IMR-90 (cell line): ENCODE measurements around the gene CENPK. TPM values are rescaled to one million over a fixed set of nuclear protein-coding genes. Genes with fewer than 3 reads are reported as not detected.

Source experiments
- ATAC-seq: fragments of 200-7000 bp; cut with Tn5 transposase; 2 replicates; pipeline ENCODE4 v1.9.1; 2020; ENCODE audit warnings: low read depth, mild to moderate bottlenecking, moderate library complexity
- BruUV-seq: library from RNA; stranded (reverse); fragments of 400-500 nt; replicated peaks from 2 replicates; lab custom pipeline; 2021; lab: Mats Ljungman, UMichigan
- CTCF ChIA-PET: fragments of 300-600 bp; formaldehyde crosslinking; extraction: SDS; loops from one replicate; lab custom pipeline; 2021; ENCODE audit warnings: antibody characterized with exemption; lab: Yijun Ruan, JAX
- POLR2A ChIA-PET: fragments of 300-600 bp; sonication (Branson Sonifier 250); formaldehyde crosslinking; loops from one replicate; lab custom pipeline; 2022; ENCODE audit warnings: antibody characterized with exemption; ENCODE audit not compliant: unreplicated experiment; lab: Charles Lee
- DNase-seq: peaks from one replicate; pipeline ENCODE4 v3.0.0; 2013
- H2AFZ ChIP-seq: replicated peaks from 2 replicates; pipeline ENCODE3; 2013; ENCODE audit warnings: low read length, mild to moderate bottlenecking; ENCODE audit not compliant: poor library complexity
- H2AK5ac ChIP-seq: 2 replicates; pipeline ENCODE4 v1.6.1; 2013; ENCODE audit warnings: low read depth, low read length, inconsistent platforms
- H2AK9ac ChIP-seq: replicated peaks from 2 replicates; pipeline ENCODE3; 2013; ENCODE audit warnings: mild to moderate bottlenecking, low read depth, low read length, moderate library complexity; ENCODE audit not compliant: poor library complexity
- H2BK120ac ChIP-seq: 2 replicates; pipeline ENCODE4 v1.6.1; 2013; ENCODE audit warnings: low read depth, low read length, inconsistent platforms
- H2BK15ac ChIP-seq: 3 replicates; pipeline ENCODE4 v1.6.1; 2013; ENCODE audit warnings: low read depth, low read length, inconsistent platforms
- H2BK20ac ChIP-seq: 2 replicates; pipeline ENCODE4 v1.6.1; 2013; ENCODE audit warnings: low read depth, mild to moderate bottlenecking, inconsistent platforms, low read length, moderate library complexity
- H2BK5ac ChIP-seq: 2 replicates; pipeline ENCODE4 v1.6.1; 2013; ENCODE audit warnings: mild to moderate bottlenecking, low read depth, low read length, inconsistent platforms; ENCODE audit not compliant: poor library complexity, severe bottlenecking
- H3K14ac ChIP-seq: replicated peaks from 2 replicates; pipeline ENCODE4 v1.6.1; 2013; ENCODE audit warnings: low read depth, low read length, inconsistent platforms
- H3K18ac ChIP-seq: 2 replicates; pipeline ENCODE4 v1.6.1; 2013; ENCODE audit warnings: low read depth, low read length, control low read depth
- H3K23ac ChIP-seq: 2 replicates; pipeline ENCODE4 v1.6.1; 2013; ENCODE audit warnings: low read depth, low read length, inconsistent platforms
- H3K27ac ChIP-seq: 2 replicates; pipeline ENCODE4 v1.5.1; 2013; ENCODE audit warnings: mild to moderate bottlenecking, control low read depth, low read length; ENCODE audit not compliant: insufficient read depth
- H3K27me3 ChIP-seq: 2 replicates; pipeline ENCODE4 v1.6.1; 2013; ENCODE audit warnings: low read length; ENCODE audit not compliant: control insufficient read depth, insufficient read depth
- H3K36me3 ChIP-seq: 2 replicates; pipeline ENCODE4 v1.6.1; 2013; ENCODE audit warnings: low read length, mixed read lengths; ENCODE audit not compliant: control insufficient read depth, insufficient read depth
- H3K4ac ChIP-seq: 2 replicates; pipeline ENCODE4 v1.6.1; 2013; ENCODE audit warnings: low read depth, low read length, inconsistent platforms
- H3K4me1 ChIP-seq: 2 replicates; pipeline ENCODE4 v1.6.1; 2013; ENCODE audit warnings: low read length, mixed read lengths; ENCODE audit not compliant: control insufficient read depth, insufficient read depth
- H3K4me2 ChIP-seq: 2 replicates; pipeline ENCODE4 v1.6.1; 2013; ENCODE audit warnings: low read depth, mild to moderate bottlenecking, control low read depth, low read length, moderate library complexity
- H3K4me3 ChIP-seq: 2 replicates; pipeline ENCODE4 v1.5.1; 2013; ENCODE audit warnings: low read depth, mild to moderate bottlenecking, control low read depth, low read length, moderate library complexity; ENCODE audit not compliant: insufficient read depth
- H3K56ac ChIP-seq: 2 replicates; pipeline ENCODE4 v1.6.1; 2013; ENCODE audit warnings: low read length, inconsistent platforms; ENCODE audit not compliant: insufficient read depth; ENCODE audit errors: extremely low read depth
- H3K79me1 ChIP-seq, 2 experiments: 2 replicates each; pipeline ENCODE4 v1.6.1; 2013; ENCODE audit warnings: low read length in 2 of 2, inconsistent platforms in 1 of 2, low read depth in 1 of 2
- H3K9ac ChIP-seq: 2 replicates; pipeline ENCODE4 v1.6.1; 2013; ENCODE audit warnings: low read depth, low read length, control low read depth
- H3K9me1 ChIP-seq: 2 replicates; pipeline ENCODE4 v1.6.1; 2013; ENCODE audit warnings: low read length, inconsistent platforms; ENCODE audit not compliant: insufficient read depth
- H3K9me3 ChIP-seq: 2 replicates; pipeline ENCODE4 v1.6.1; 2013; ENCODE audit warnings: low read length; ENCODE audit not compliant: control insufficient read depth, insufficient read depth
- H4K20me1 ChIP-seq: 2 replicates; pipeline ENCODE4 v1.6.1; 2013; ENCODE audit warnings: low read length, inconsistent platforms; ENCODE audit not compliant: insufficient read depth
- H4K5ac ChIP-seq: 2 replicates; pipeline ENCODE4 v1.6.1; 2013; ENCODE audit warnings: mild to moderate bottlenecking, low read depth, low read length, control low read depth
- H4K8ac ChIP-seq, 2 experiments: 2 replicates each; pipeline ENCODE4 v1.6.1; 2013; ENCODE audit warnings: low read depth in 2 of 2, low read length in 2 of 2, control low read depth in 1 of 2, inconsistent platforms in 1 of 2
- H4K91ac ChIP-seq: 2 replicates; pipeline ENCODE4 v1.6.1; 2013; ENCODE audit warnings: low read depth, low read length, inconsistent platforms; ENCODE audit not compliant: insufficient read depth
- CEBPB ChIP-seq: IDR thresholded peaks from 2 replicates; pipeline ENCODE4 v1.6.1; 2012; ENCODE audit warnings: low read depth, low read length, improper control_type of control experiment
- CHD1 ChIP-seq: IDR thresholded peaks from 2 replicates; pipeline ENCODE4 v1.6.1; 2012; ENCODE audit warnings: low read depth, low read length, improper control_type of control experiment
- CTCF ChIP-seq: conservative IDR thresholded peaks from 2 replicates; pipeline ENCODE4 v1.5.1; 2012; ENCODE audit warnings: mild to moderate bottlenecking, low read depth, low read length, improper control_type of control experiment
- FOS ChIP-seq: fragments of 150-350 bp; IDR thresholded peaks from 2 replicates; pipeline ENCODE4 v1.6.1; 2016; ENCODE audit warnings: low read depth, low read length
- MAFK ChIP-seq: IDR thresholded peaks from 2 replicates; pipeline ENCODE4 v1.6.1; 2012; ENCODE audit warnings: low read depth, low read length, improper control_type of control experiment
- MAZ ChIP-seq: IDR thresholded peaks from 2 replicates; pipeline ENCODE4 v1.6.1; 2012; ENCODE audit warnings: low read depth, mild to moderate bottlenecking, low read length, improper control_type of control experiment, moderate library complexity, borderline replicate concordance
- RFX5 ChIP-seq: IDR thresholded peaks from 2 replicates; pipeline ENCODE4 v1.8.0; 2012; ENCODE audit warnings: low read depth, mild to moderate bottlenecking, low read length, moderate library complexity
- SMC3 ChIP-seq: fragments of 150-350 bp; IDR thresholded peaks from 2 replicates; pipeline ENCODE4 v1.6.1; 2016; ENCODE audit warnings: low read depth, mild to moderate bottlenecking, antibody characterized with exemption, low read length, moderate library complexity
- WGBS, 2 experiments: methylation state at CpG; one replicate each; pipeline versions ENCODE4 v1.1.5 to v1.1.7; 2013; ENCODE audit warnings: missing lambda C conversion rate in 2 of 2; ENCODE audit not compliant: insufficient read length in 1 of 2; ENCODE audit errors: extremely low coverage in 2 of 2; 5-methylcytosine and 5-hydroxymethylcytosine counted together
- dilution Hi-C: fragments of 300-500 bp; cut with HindIII; formaldehyde crosslinking; loops from one replicate; pipeline ENCODE4 v1.14.3; 2018; ENCODE audit warnings: low sequenced_read_pairs; ENCODE audit not compliant: unreplicated experiment
- in situ Hi-C: fragments of 300-500 bp; cut with MboI; formaldehyde crosslinking; loops from 3 replicates; pipeline ENCODE4 v1.14.3; 2019; ENCODE audit warnings: low sequenced_read_pairs, inconsistent platforms, mixed read lengths
- intact Hi-C: fragments of 100-400 bp; cut with micrococcal nuclease; formaldehyde crosslinking; loops from 2 replicates; pipeline ENCODE4 v1.10.0; 2022
- polyA plus RNA-seq, 3 experiments: library from polyadenylated mRNA; depleted of rRNA; stranded (reverse); fragments of >200 nt; gene quantifications; 2 replicates each; pipeline ENCODE4 v1.2.3, GENCODE V29; 2012; ENCODE audit warnings: low replicate concordance in 1 of 3
- total RNA-seq: library from RNA; depleted of rRNA; stranded (reverse); fragments of >200 nt; gene quantifications from 2 replicates; pipeline ENCODE4 v1.2.3, GENCODE V29; 2012

Gene CENPK
- total and polyA plus RNA-seq, 2 of the 4 experiments (the other 2 are of a cell fraction) = 5.6 to 9.4 TPM

GRCh38 chr5:65512170-65512937, 50.6 kb downstream of the CENPK start:
- Histone ChIP-seq H3K4me1 (peaks cover 2% of the 10 kb centered on the region), H3K14ac (no peak overlapping the region), H4K8ac (no peak overlapping the region), H3K9me3 (no peaks in the 10 kb centered on the region), H3K18ac (no peak overlapping the region; the same call in 1 of the 2 replicates), H4K91ac (no peak overlapping the region), H4K20me1 (no peaks in the 10 kb centered on the region), H4K5ac (no peak overlapping the region), H2AK5ac (no peak overlapping the region; the same call in 1 of the 2 replicates), H3K4ac (no peak overlapping the region), H3K79me1 (no peaks in the 10 kb centered on the region), H3K56ac (no peak overlapping the region), H2BK20ac (no peak overlapping the region), H2BK5ac (no peak overlapping the region), H3K27ac (no peak overlapping the region), H3K27me3 (no peaks in the 10 kb centered on the region), H3K9me1 (no peaks in the 10 kb centered on the region), H2AFZ (no peak overlapping the region), H2BK15ac (no peak overlapping the region), H3K4me3 (no peak overlapping the region), H3K9ac (no peak overlapping the region), H2AK9ac (no peak overlapping the region), H3K36me3 (no peaks in the 10 kb centered on the region), H3K23ac (no peak overlapping the region), H3K4me2 (peak overlapping the region; percentile 77), H2BK120ac (no peak overlapping the region)
- TF ChIP-seq CHD1 = no peak
- TF ChIP-seq CEBPB = 0 out of 2 replicates have a peak, but pooled peaks have one; percentile 13
- no peak for TF ChIP-seq RFX5
- 0 out of 2 replicates have a peak, but pooled peaks have one; percentile 11 for TF ChIP-seq MAFK
- TF ChIP-seq FOS = no peak
- no peak for TF ChIP-seq SMC3
- no peak for TF ChIP-seq CTCF
- no peak for TF ChIP-seq MAZ
- POLR2A ChIA-PET = no interaction called here
- peak; percentile 44 for ATAC-seq
- intact Hi-C loops = no loop called here
- no TSS peak for BruUV-seq
- dilution Hi-C loops = no loop called here
- in situ Hi-C loops = no loop called here
- DNase-seq = peak; percentile 80
- WGBS, 2 experiments = no CpG with 5 or more reads among the region's 6 CpGs
- CTCF ChIA-PET = no interaction called here
